Effector memory CD8-positive, alpha-beta T cell (primary cell): ENCODE results near the gene DYTN.

Experiments used
- ATAC-seq: fragments of 150-1000 bp; cut with Tn5 transposase; replicated peaks from 2 replicates; pipeline ENCODE4 v1.10.0; 2021; ENCODE audit warnings: mild to moderate bottlenecking, moderate library complexity
- DNase-seq, 3 experiments: peaks; one replicate each; pipeline ENCODE4 v3.0.0; 2021
- H3K27ac Mint-ChIP-seq, 2 donors: one replicate each; pipeline ENCODE4 v1.8.0; 2022; ENCODE audit warnings: mild to moderate bottlenecking in 2 of 2, mixed read lengths in 2 of 2, moderate library complexity in 2 of 2
- H3K27me3 Mint-ChIP-seq, 2 donors: one replicate each; pipeline ENCODE4 v1.8.0; 2022; ENCODE audit warnings: mixed read lengths in 2 of 2
- H3K36me3 Mint-ChIP-seq: one replicate; pipeline ENCODE4 v1.8.0; 2022; ENCODE audit warnings: mild to moderate bottlenecking, moderate library complexity, mixed read lengths; ENCODE audit not compliant: insufficient read depth
- H3K4me1 Mint-ChIP-seq, 2 donors: one replicate each; pipeline ENCODE4 v1.8.0; 2022; ENCODE audit warnings: low read depth in 2 of 2, mixed read lengths in 2 of 2
- H3K4me3 Mint-ChIP-seq, 2 donors: one replicate each; pipeline ENCODE4 v1.8.0; 2022; ENCODE audit warnings: mild to moderate bottlenecking in 2 of 2, mixed read lengths in 2 of 2, moderate library complexity in 2 of 2
- H3K9me3 Mint-ChIP-seq, 2 donors: one replicate each; pipeline ENCODE4 v1.8.0; 2022; ENCODE audit warnings: mixed read lengths in 2 of 2

The DYTN gene

GRCh38 chr2:206626108-206626507 is 92.1 kb downstream of the DYTN start:
- DNase-seq (no peak), ATAC-seq (no peak)
- H3K9me3 Mint-ChIP-seq = no peaks in the 10 kb centered on the region
- no peak overlapping the region for H3K27ac Mint-ChIP-seq
- H3K27me3 Mint-ChIP-seq = peaks cover 13 to 14% of the 10 kb centered on the region in 2 donors
- no peaks in the 10 kb centered on the region for H3K36me3 Mint-ChIP-seq
- H3K4me3 Mint-ChIP-seq = no peak overlapping the region
- no peaks in the 10 kb centered on the region for H3K4me1 Mint-ChIP-seq

DNA sequence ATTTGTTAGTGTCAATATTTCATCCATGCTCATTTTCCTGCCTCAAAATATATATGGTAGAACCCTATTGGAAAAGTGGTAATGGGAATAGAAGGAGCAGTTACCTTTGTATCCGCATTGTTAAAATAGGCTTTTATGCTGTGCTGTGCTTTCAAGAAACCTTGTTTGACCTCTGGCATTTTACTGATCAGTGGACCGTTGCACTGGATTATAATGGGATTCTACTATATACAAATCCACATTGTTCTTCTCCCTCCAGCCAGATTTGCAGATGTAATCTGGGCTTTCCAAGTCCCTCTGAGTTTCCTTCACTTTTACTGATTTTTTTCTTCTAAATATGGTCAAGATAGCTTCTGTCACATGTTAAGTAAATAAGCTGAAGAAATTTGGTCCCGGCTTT is 99.2 kb downstream of the DYTN start:
- DNase-seq (no peak), ATAC-seq (no peak)
- Mint-ChIP-seq H3K27me3 (peaks cover 0 to 6% of the 10 kb centered on the region in 2 donors), H3K9me3 (peaks cover 0 to 1% of the 10 kb centered on the region in 2 donors), H3K27ac (no peak overlapping the region), H3K4me1 (no peaks in the 10 kb centered on the region), H3K36me3 (no peaks in the 10 kb centered on the region), H3K4me3 (no peak overlapping the region)

- Mint-ChIP-seq H3K27me3 (no peaks in the 10 kb centered on the region), H3K4me3 (no peak overlapping the region), H3K9me3 (peaks cover 0 to 1% of the 10 kb centered on the region in 2 donors), H3K36me3 (no peaks in the 10 kb centered on the region), H3K4me1 (no peaks in the 10 kb centered on the region), H3K27ac (no peak overlapping the region)
- ATAC-seq (no peak), DNase-seq (no peak)
These were observed 102.0 kb downstream of the DYTN start for GRCh38 chr2:206616151-206616550.

DNA sequence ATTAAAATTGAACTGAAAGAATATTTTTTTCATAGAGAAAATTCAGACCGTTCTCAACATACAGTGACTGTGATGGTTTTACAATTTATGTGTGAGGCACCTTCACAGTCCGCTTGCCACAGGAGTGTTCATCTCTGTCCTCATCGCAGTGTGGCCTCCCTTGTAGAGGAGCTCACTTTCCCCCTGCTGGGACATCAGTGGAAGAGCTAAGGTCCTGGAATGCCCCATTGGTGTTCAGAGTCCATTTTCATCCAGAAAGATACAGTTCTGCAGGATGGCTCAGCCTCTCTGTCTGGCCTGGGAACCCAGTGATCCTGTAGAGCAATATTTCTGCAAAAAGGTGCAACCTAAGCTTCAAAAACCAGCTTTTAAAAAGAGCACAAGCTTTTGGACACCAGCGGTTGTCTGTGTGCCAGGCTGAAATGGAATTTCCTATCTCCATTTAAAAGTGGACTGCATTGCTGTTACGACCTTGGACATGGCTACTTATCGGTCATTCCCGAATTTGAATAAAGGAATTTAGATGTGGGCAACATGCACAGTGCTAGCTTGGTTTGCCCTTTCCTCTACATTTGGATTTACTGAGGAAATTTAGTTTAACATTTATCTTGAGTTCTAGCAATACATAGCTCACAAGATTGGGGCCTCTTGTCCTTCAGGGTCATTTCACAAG is 102.6 kb downstream of the DYTN start:
- H3K27ac Mint-ChIP-seq = no peak overlapping the region
- no peak overlapping the region for H3K4me3 Mint-ChIP-seq
- DNase-seq = no peak
- no peaks in the 10 kb centered on the region for H3K36me3 Mint-ChIP-seq
- peaks cover 0 to 1% of the 10 kb centered on the region in 2 donors for H3K9me3 Mint-ChIP-seq
- no peaks in the 10 kb centered on the region for H3K4me1 Mint-ChIP-seq
- no peaks in the 10 kb centered on the region for H3K27me3 Mint-ChIP-seq
- no peak for ATAC-seq

- Mint-ChIP-seq H3K27me3 (no peaks in the 10 kb centered on the region), H3K36me3 (no peaks in the 10 kb centered on the region), H3K4me3 (no peak overlapping the region), H3K27ac (no peak overlapping the region), H3K4me1 (peaks cover 0 to under 1% of the 10 kb centered on the region in 2 donors), H3K9me3 (peaks cover 0 to 1% of the 10 kb centered on the region in 2 donors)
- no peak for ATAC-seq
- no peak for DNase-seq
These were observed 103.4 kb downstream of the DYTN start for GRCh38 chr2:206614811-206615210.

GRCh38 chr2:206611736-206612135 is 106.5 kb downstream of the DYTN start:
- no peak overlapping the region for H3K4me3 Mint-ChIP-seq
- peaks cover 0 to 1% of the 10 kb centered on the region in 2 donors for H3K9me3 Mint-ChIP-seq
- no peaks in the 10 kb centered on the region for H3K36me3 Mint-ChIP-seq
- ATAC-seq (no peak), DNase-seq (no peak)
- peaks cover 0 to 1% of the 10 kb centered on the region in 2 donors for H3K4me1 Mint-ChIP-seq
- H3K27ac Mint-ChIP-seq = no peak overlapping the region
- H3K27me3 Mint-ChIP-seq = no peaks in the 10 kb centered on the region

DNA sequence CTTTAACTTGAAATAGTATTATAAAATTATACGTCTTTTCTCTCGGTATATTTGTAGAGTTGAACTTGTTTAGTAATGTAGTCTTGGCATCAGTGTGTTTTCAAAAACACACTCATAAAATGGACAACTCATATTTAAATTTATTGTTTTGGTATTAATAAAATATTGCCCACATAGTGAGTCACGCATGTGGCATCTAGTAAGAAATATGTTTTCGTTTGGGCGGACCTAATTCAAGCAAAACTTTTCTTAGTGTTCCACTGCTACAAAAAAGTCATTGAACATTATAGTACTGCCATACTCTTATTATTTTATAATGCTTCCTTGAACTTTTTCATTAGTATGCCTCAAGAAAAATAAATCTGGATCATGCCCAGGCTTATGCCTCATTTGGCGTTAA is 107.0 kb downstream of the DYTN start:
- Mint-ChIP-seq H3K4me1 (peaks cover 0 to 1% of the 10 kb centered on the region in 2 donors), H3K4me3 (no peak overlapping the region), H3K36me3 (no peaks in the 10 kb centered on the region), H3K9me3 (no peaks in the 10 kb centered on the region), H3K27ac (no peak overlapping the region), H3K27me3 (no peaks in the 10 kb centered on the region)
- DNase-seq (no peak), ATAC-seq (no peak)

- H3K4me3 Mint-ChIP-seq = no peak overlapping the region
- ATAC-seq (no peak), DNase-seq (no peak)
- no peak overlapping the region for H3K27ac Mint-ChIP-seq
- peaks cover 0 to 1% of the 10 kb centered on the region in 2 donors for H3K4me1 Mint-ChIP-seq
- H3K36me3 Mint-ChIP-seq = no peaks in the 10 kb centered on the region
- no peaks in the 10 kb centered on the region for H3K9me3 Mint-ChIP-seq
- no peaks in the 10 kb centered on the region for H3K27me3 Mint-ChIP-seq
These were observed 107.7 kb downstream of the DYTN start for GRCh38 chr2:206610451-206610850.

GRCh38 chr2:206603243-206603642 is 115.0 kb downstream of the DYTN start:
- H3K9me3 Mint-ChIP-seq = no peaks in the 10 kb centered on the region
- H3K4me3 Mint-ChIP-seq = no peak overlapping the region
- ATAC-seq (no peak), DNase-seq (no peak)
- no peaks in the 10 kb centered on the region for H3K27me3 Mint-ChIP-seq
- peaks cover 0 to 2% of the 10 kb centered on the region in 2 donors for H3K4me1 Mint-ChIP-seq
- H3K36me3 Mint-ChIP-seq = no peaks in the 10 kb centered on the region
- H3K27ac Mint-ChIP-seq = no peak overlapping the region
